Bronchial epithelial cell (primary cell): Measurements from ENCODE around the gene ATF6B. TPM values are rescaled to one million over a fixed set of nuclear protein-coding genes. Genes with fewer than 3 reads are reported as not detected.

Experiments
- DNase-seq: peaks from one replicate; pipeline ENCODE4 v3.0.0-alpha.2; 2010; ENCODE audit warnings: low read depth
- FAIRE-seq: peaks from 2 replicates; lab custom pipeline; 2011; peaks lifted over from hg19 to GRCh38; lab: Jason Lieb, UNC
- H3K27me3 ChIP-seq: 2 replicates; pipeline ENCODE4 v1.5.1; 2011; ENCODE audit warnings: low read length; ENCODE audit not compliant: control insufficient read depth, insufficient read depth
- H3K36me3 ChIP-seq: 2 replicates; pipeline ENCODE4 v1.5.1; 2011; ENCODE audit warnings: low read length; ENCODE audit not compliant: control insufficient read depth, insufficient read depth
- H3K4me3 ChIP-seq: 2 replicates; pipeline ENCODE4 v1.5.1; 2011; ENCODE audit warnings: mild to moderate bottlenecking, low read depth, low read length, control low read depth
- total RNA-seq: library from RNA; depleted of rRNA; stranded (reverse); fragments of >200 nt; gene quantifications from 2 replicates; pipeline ENCODE4 v1.2.1, GENCODE V29; 2014
- TF ChIP-seq, protein P1 (sequence below): IDR thresholded peaks from 2 replicates; pipeline ENCODE4 v1.5.1; 2011; ENCODE audit warnings: mild to moderate bottlenecking, moderate library complexity, low read length, control low read depth, inconsistent platforms; ENCODE audit not compliant: insufficient read depth, severe bottlenecking

The ATF6B gene
- total RNA-seq, 1 donor from 2014 or later, result 8.7 TPM

DNA sequence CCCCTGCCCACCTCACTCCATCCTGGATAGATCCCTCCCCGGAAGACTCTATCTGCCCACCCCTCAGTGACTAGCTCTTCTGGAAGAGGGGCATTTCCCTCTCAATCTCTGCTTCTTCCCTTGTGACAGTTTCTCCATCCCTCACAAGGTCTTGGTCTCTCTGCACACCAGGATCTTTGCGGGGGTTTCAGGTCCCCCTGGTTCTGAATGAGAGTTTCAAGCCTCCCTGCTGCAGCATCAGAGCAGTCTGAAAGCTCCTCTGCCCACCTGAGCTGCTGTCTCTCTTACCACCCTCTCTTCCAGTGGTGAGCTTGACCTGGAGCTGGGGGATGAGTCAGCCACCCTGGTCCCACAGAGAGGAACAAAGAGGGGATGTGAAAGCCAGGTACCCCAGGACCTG is 43.3 kb downstream of the ATF6B start:
- FAIRE-seq (no peak), DNase-seq (no peak)
- no peaks in the 10 kb centered on the region for H3K36me3 ChIP-seq
- TF ChIP-seq, protein P1, sequence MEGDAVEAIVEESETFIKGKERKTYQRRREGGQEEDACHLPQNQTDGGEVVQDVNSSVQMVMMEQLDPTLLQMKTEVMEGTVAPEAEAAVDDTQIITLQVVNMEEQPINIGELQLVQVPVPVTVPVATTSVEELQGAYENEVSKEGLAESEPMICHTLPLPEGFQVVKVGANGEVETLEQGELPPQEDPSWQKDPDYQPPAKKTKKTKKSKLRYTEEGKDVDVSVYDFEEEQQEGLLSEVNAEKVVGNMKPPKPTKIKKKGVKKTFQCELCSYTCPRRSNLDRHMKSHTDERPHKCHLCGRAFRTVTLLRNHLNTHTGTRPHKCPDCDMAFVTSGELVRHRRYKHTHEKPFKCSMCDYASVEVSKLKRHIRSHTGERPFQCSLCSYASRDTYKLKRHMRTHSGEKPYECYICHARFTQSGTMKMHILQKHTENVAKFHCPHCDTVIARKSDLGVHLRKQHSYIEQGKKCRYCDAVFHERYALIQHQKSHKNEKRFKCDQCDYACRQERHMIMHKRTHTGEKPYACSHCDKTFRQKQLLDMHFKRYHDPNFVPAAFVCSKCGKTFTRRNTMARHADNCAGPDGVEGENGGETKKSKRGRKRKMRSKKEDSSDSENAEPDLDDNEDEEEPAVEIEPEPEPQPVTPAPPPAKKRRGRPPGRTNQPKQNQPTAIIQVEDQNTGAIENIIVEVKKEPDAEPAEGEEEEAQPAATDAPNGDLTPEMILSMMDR, result no peak
- peaks cover 3% of the 10 kb centered on the region for H3K27me3 ChIP-seq
- H3K4me3 ChIP-seq, result no peak overlapping the region

DNA sequence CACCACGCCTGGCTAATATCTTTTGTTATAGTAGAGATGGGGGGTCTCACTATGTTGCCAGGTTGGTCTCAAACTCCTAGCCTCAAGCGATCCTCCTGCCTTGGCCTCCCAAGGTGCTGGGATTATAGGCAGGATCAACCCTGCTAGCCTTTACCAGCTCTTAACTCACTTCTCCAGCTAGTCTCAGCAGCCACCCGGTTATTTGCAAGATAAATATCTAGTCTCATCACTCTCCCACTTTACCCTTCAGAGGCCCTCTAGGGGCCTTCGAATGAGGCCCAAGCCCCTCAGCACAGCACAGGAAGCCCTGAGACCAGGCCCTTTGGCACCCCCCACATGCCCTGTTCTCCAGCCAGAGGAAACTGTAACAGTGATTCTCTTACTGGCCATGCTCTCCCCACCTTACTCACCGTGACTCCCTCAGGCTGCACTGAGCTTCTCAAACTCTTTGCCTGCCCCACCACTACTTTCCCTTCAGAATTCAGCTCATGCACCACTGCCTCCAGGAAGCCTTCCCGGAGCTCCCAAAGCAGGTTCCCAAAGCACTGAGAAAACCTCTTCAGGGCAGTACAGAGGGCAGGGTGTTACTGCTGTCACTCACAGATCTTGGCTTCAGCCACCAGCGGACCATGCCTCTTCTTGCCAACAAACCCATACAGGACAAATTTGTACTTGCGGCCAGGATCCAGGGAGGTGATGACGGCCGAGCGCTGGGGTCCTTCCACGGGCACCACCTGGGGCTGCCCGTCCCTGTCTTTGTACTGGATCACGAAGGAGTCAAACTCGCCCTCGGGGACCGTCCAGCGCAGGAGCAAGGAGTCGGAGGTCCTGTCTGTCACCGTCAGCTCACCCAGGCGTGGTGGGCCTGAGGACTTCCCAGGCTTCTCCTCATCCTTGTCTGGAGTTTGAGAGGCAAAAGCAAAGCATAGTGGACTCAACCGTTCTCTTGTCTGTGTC is 44.0 kb downstream of the ATF6B start:
- H3K27me3 ChIP-seq, result peaks cover 3% of the 10 kb centered on the region
- H3K36me3 ChIP-seq, result no peaks in the 10 kb centered on the region
- no peak overlapping the region for H3K4me3 ChIP-seq
- no peak for DNase-seq
- TF ChIP-seq, protein P1, result no peak
- FAIRE-seq, result no peak

DNA sequence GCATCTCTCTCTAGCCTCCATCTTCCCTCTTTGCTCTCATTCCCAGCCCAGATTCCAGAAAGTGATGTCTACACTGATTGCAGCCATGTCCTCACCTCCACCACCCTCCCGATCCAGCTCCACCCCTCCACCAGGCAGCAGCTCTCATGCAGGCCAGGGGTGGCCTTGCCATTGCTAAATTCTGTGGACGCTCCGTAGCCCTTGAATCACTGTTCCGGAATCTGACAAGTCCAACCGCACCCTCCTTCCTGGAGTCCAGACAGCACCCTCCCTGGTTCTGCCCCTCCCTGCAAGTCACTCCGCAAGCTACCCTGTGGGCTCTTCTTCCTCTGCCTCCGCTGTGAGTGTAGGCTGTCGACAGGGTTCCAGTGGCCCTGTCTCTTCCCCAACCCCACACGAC is 45.1 kb downstream of the ATF6B start:
- FAIRE-seq, result no peak
- peaks cover 3% of the 10 kb centered on the region for H3K27me3 ChIP-seq
- DNase-seq, result peak; percentile 47
- H3K36me3 ChIP-seq, result no peaks in the 10 kb centered on the region
- H3K4me3 ChIP-seq, result no peak overlapping the region
- TF ChIP-seq, protein P1, result no peak

DNA sequence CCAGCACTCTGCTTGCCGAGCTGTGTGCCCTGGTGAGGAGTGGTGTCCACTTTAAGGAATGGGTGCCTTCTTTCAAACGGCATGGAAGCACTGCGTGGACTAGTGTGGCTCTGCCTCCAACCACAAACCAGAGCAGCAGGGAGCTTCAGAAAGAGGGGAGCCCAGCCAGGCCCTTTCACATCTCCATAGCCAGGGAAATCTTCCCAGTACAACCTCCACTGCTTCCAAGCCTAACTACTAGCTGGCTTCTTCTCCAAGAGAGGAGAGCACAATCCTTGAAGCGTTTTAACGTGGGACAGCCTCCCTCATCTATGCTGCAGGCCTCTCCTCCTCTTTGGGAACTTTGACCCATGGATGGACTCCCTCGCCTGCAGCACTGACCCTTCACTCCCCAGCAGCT is 45.6 kb downstream of the ATF6B start:
- H3K4me3 ChIP-seq, result no peak overlapping the region
- H3K27me3 ChIP-seq, result peaks cover 3% of the 10 kb centered on the region
- TF ChIP-seq, protein P1, result no peak
- DNase-seq (no peak), FAIRE-seq (no peak)
- H3K36me3 ChIP-seq, result no peaks in the 10 kb centered on the region

DNA sequence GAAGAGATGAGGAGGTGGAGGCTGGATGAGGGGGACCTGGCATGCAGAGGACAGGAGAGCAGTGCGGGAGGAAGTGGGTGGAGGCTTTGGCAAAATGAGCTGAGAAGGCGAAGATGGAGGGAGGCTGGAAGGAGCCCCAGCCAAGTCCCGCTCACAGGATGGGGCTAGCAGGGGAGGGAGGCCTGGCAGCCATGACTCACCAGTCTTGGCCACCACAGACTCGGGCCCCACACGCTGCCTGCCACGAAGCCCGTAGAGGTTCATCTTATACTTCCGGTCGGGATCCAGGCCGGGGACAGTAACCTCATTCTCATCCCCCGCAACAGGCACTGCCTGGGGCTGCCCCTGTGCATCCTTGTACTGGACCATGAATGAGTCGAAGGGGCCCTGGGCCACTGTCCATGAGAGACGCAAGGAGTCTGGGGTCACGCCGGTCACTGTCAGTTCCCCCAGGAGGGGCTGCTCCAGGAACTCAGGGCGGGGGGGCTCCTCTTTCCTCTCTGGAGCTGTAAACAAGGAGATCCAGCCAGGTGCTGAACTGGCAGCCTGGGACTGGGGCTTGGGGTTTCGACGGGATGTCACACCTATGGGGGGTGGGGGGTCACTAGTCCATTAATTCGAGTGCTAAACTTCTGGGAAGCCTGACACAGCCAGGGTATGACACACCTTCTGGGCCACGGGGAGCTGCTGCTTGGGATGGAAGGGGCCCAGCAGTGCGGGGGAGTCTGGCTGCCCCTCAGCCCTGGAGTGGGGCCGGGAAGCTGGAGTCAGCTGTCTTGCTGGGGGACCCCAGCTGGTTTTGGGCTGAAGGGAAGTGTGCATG is 46.7 kb downstream of the ATF6B start:
- no peak for FAIRE-seq
- peaks cover under 1% of the 10 kb centered on the region for H3K27me3 ChIP-seq
- no peak overlapping the region for H3K4me3 ChIP-seq
- TF ChIP-seq, protein P1, result no peak
- DNase-seq, result no peak
- no peaks in the 10 kb centered on the region for H3K36me3 ChIP-seq
